GM12801 (cell line): ENCODE data around the gene LRMDA.

Experiments
- CTCF ChIP-seq: IDR thresholded peaks from one replicate; pipeline ENCODE4 v1.5.1; 2011; ENCODE audit warnings: control low read depth; ENCODE audit not compliant: insufficient read length; ENCODE audit errors: extremely low read depth

LRMDA gene

GRCh38 chr10:76015245-76015644 lies 583.8 kb downstream of the LRMDA start:
- TF ChIP-seq CTCF, result no peak

- TF ChIP-seq CTCF, result no peak
Observed at GRCh38 chr10:76017026-76017732, 585.8 kb downstream of the LRMDA start.

- no peak for TF ChIP-seq CTCF
Observed at GRCh38 chr10:76017733-76018433, 586.5 kb downstream of the LRMDA start.

- no peak for TF ChIP-seq CTCF
Observed at GRCh38 chr10:76020630-76021029, 589.2 kb downstream of the LRMDA start.

- no peak for TF ChIP-seq CTCF
Observed at GRCh38 chr10:76021398-76021797, 590.0 kb downstream of the LRMDA start.

GRCh38 chr10:76022366-76022765 lies 590.9 kb downstream of the LRMDA start:
- no peak for TF ChIP-seq CTCF

- no peak for TF ChIP-seq CTCF
Observed at GRCh38 chr10:76023007-76023406, 591.6 kb downstream of the LRMDA start.
